K562 (cell line): ENCODE results near the gene ADGRB3. TPM values are rescaled to one million over a fixed set of nuclear protein-coding genes. Genes with fewer than 3 reads are reported as not detected.

ENCODE experiments used
- ATAC-seq: fragments of 200-7000 bp; cut with Tn5 transposase; 3 replicates; pipeline ENCODE4 v1.9.1; 2020; ENCODE audit warnings: moderate library complexity
- BruUV-seq: library from RNA; stranded (reverse); fragments of 400-500 nt; replicated peaks from 2 replicates; lab custom pipeline; 2021; lab: Mats Ljungman, UMichigan
- CTCF ChIA-PET: fragments of 300-600 bp; formaldehyde crosslinking; extraction: SDS; loops from one replicate; lab custom pipeline; 2021; ENCODE audit warnings: low intra/inter-chr PET ratio; lab: Yijun Ruan, JAX
- POLR2A ChIA-PET: fragments of 300-600, 350-650 bp; sonication (Branson Sonifier 250); formaldehyde crosslinking; extraction: SDS; loops from one replicate; lab custom pipeline; 2021; ENCODE audit warnings: antibody characterized with exemption, inconsistent platforms; lab: Yijun Ruan, JAX
- DNase-seq, 4 experiments: peaks; one replicate each; pipeline versions ENCODE4 v3.0.0 to v3.0.0-alpha.2; 2011 to 2018; ENCODE audit warnings: low spot score in 3 of 4, mixed read lengths in 3 of 4; ENCODE audit errors: extremely low read depth in 1 of 4
- FAIRE-seq: peaks from 2 replicates; lab custom pipeline; 2011; peaks lifted over from hg19 to GRCh38; lab: Jason Lieb, UNC
- H2AFZ ChIP-seq: 2 replicates; pipeline ENCODE4 v1.6.0; 2011; ENCODE audit warnings: low read depth, low read length, control low read depth, inconsistent platforms
- H3K27ac ChIP-seq: fragments of 200-600 bp; 3 replicates; pipeline ENCODE4 v1.8.0; 2011; ENCODE audit warnings: low read depth, mild to moderate bottlenecking, control low read depth, inconsistent platforms, low read length, moderate library complexity, mixed read lengths; ENCODE audit errors: extremely low read depth
- H3K27me3 ChIP-seq, 2 experiments: fragments of 300-600 bp in 1 of 2; 2 replicates in 1 of 2; 3 replicates in 1 of 2; pipeline versions ENCODE4 v1.6.0 to v1.8.0; 2011; ENCODE audit warnings: inconsistent platforms in 2 of 2, low read length in 2 of 2, mild to moderate bottlenecking in 1 of 2, mixed read lengths in 1 of 2, moderate library complexity in 1 of 2; ENCODE audit not compliant: control insufficient read depth in 2 of 2, insufficient read depth in 2 of 2
- H3K36me3 ChIP-seq: fragments of 300-600 bp; 3 replicates; pipeline ENCODE4 v1.8.0; 2011; ENCODE audit warnings: mild to moderate bottlenecking, low read length, inconsistent platforms; ENCODE audit not compliant: control insufficient read depth, insufficient read depth
- H3K4me1 ChIP-seq, 2 experiments: fragments of 200-600 bp in 1 of 2; replicated peaks in 1 of 2; 2 replicates in 1 of 2; 3 replicates in 1 of 2; pipeline versions ENCODE4 v1.5.1 to v1.8.0; 2011; ENCODE audit warnings: inconsistent platforms in 2 of 2, low read length in 2 of 2, mild to moderate bottlenecking in 1 of 2, mixed read lengths in 1 of 2, moderate library complexity in 1 of 2; ENCODE audit not compliant: control insufficient read depth in 2 of 2, insufficient read depth in 2 of 2
- H3K4me2 ChIP-seq: 2 replicates; pipeline ENCODE4 v1.6.1; 2011; ENCODE audit warnings: low read length, control low read depth, inconsistent platforms, mixed read lengths; ENCODE audit not compliant: insufficient read depth
- H3K4me3 ChIP-seq: fragments of 200-600 bp; sonication (generic), shearing (Covaris generic); 2 replicates; pipeline ENCODE4 v1.5.1; 2016; ENCODE audit warnings: control low read depth, inconsistent platforms
- H3K79me2 ChIP-seq: fragments of 200-600 bp; 3 replicates; pipeline ENCODE4 v1.8.0; 2011; ENCODE audit warnings: low read length, inconsistent platforms; ENCODE audit not compliant: control insufficient read depth, insufficient read depth
- H3K9ac ChIP-seq, 2 experiments: 2 replicates each; pipeline versions ENCODE4 v1.6.0 to v1.6.1; 2011; ENCODE audit warnings: low read depth in 2 of 2, low read length in 2 of 2, control low read depth in 1 of 2, inconsistent platforms in 1 of 2, mild to moderate bottlenecking in 1 of 2, mixed read lengths in 1 of 2; ENCODE audit not compliant: insufficient read depth in 1 of 2
- H3K9me1 ChIP-seq: one replicate; pipeline ENCODE4 v1.6.0; 2011; ENCODE audit warnings: inconsistent platforms, mild to moderate bottlenecking, low read length, moderate library complexity; ENCODE audit not compliant: control insufficient read depth, insufficient read depth
- H3K9me3 ChIP-seq: replicated peaks from 2 replicates; pipeline ENCODE4 v1.5.1; 2011; ENCODE audit warnings: low read depth, low read length, inconsistent platforms; ENCODE audit not compliant: control insufficient read depth, insufficient read depth
- H4K20me1 ChIP-seq: replicated peaks from 2 replicates; pipeline ENCODE4 v1.6.1; 2011; ENCODE audit warnings: low read length, inconsistent platforms, mixed read lengths; ENCODE audit not compliant: control insufficient read depth, insufficient read depth
- E2F6 ChIP-seq, 2 experiments: IDR thresholded peaks; 2 replicates each; pipeline ENCODE4 v1.6.1; 2011; ENCODE audit warnings: borderline replicate concordance in 1 of 2, control low read depth in 1 of 2, low read depth in 1 of 2, low read length in 1 of 2, mild to moderate bottlenecking in 1 of 2, mixed read lengths in 1 of 2, moderate library complexity in 1 of 2; ENCODE audit not compliant: insufficient read depth in 1 of 2, insufficient read length in 1 of 2, poor library complexity in 1 of 2, severe bottlenecking in 1 of 2; ENCODE audit errors: extremely low read depth in 1 of 2
- FOXJ2 ChIP-seq: fragments of 200-800 bp; sonication (Bioruptor generic); IDR thresholded peaks from 2 replicates; pipeline ENCODE4 v1.6.1; 2016; ENCODE audit warnings: missing genetic modification characterization, missing compliant biosample characterization
- HMBOX1 ChIP-seq: sonication (generic); IDR thresholded peaks from 2 replicates; pipeline ENCODE4 v1.6.1; 2016
- PHF20 ChIP-seq: fragments of 450-650 bp; IDR thresholded peaks from 2 replicates; pipeline ENCODE4 v1.6.1; 2018; ENCODE audit not compliant: partially characterized antibody
- RBM22 ChIP-seq: fragments of 200-400 bp; formaldehyde crosslinking; IDR thresholded peaks from 2 replicates; pipeline ENCODE4 v1.6.1; 2018; ENCODE audit warnings: low read length, low read depth; ENCODE audit not compliant: poor library complexity, severe bottlenecking
- SMARCA4 ChIP-seq: fragments of 450-650 bp; IDR thresholded peaks from 2 replicates; pipeline ENCODE4 v1.6.1; 2016
- SNIP1 ChIP-seq: fragments of 450-650 bp; IDR thresholded peaks from 2 replicates; pipeline ENCODE4 v1.7.1; 2017; ENCODE audit warnings: low read depth, mild to moderate bottlenecking
- TBL1XR1 ChIP-seq, 2 experiments: IDR thresholded peaks; 2 replicates each; pipeline ENCODE4 v1.6.1; 2012; ENCODE audit warnings: improper control_type of control experiment in 2 of 2, low read length in 2 of 2, mild to moderate bottlenecking in 1 of 2
- ZBED1 ChIP-seq: IDR thresholded peaks from 2 replicates; pipeline ENCODE4 v1.6.1; 2014
- ZNF830 ChIP-seq: fragments of 250-450 bp; sonication (Bioruptor Pico); IDR thresholded peaks from 2 replicates; pipeline ENCODE4 v1.5.0; 2021; ENCODE audit warnings: mild to moderate bottlenecking
- in situ Hi-C: fragments of 300-500 bp; cut with MboI; formaldehyde crosslinking; loops from 4 replicates; pipeline ENCODE4 v1.15.0; 2018; ENCODE audit warnings: inconsistent platforms, mixed read lengths
- intact Hi-C: fragments of 100-400 bp; cut with micrococcal nuclease; formaldehyde crosslinking; loops from 2 replicates; pipeline ENCODE4 v1.14.2; 2022
- polyA plus RNA-seq, 8 experiments: library from polyadenylated mRNA; depleted of rRNA in 4 of 8; stranded (reverse) in 5 of 8; unstranded in 3 of 8; fragments of >200 nt; fragmentation: Nextera tagmentation in 2 of 8; fragmentation: Illumina TruSeq in 1 of 8; extraction: Ambion mirVana in 2 of 8; extraction: Trizol in 1 of 8; gene quantifications; 2 replicates each; pipeline versions ENCODE4 v1.2.1 to v1.2.3, GENCODE V29; 2011 to 2014; ENCODE audit warnings: inconsistent platforms in 1 of 8, missing spikeins in 1 of 8
- total RNA-seq, 7 experiments: library from RNA; depleted of rRNA in 6 of 7; stranded (reverse); fragments of >200 nt in 6 of 7; fragmentation: Illumina TruSeq in 2 of 7; extraction: Trizol in 2 of 7; gene quantifications; 2 replicates each; pipeline versions ENCODE4 v1.2.1 to v1.2.3, GENCODE V29; 2011 to 2021; ENCODE audit warnings: low replicate concordance in 1 of 7

ADGRB3 gene
- total and polyA plus RNA-seq, 9 of the 15 experiments (the other 6 are each of a cell fraction or from before 2014, with no cell fraction given) = 0.90 to 7.8 (median 2.4) TPM

- Histone ChIP-seq H3K9me3 (no peaks in the 10 kb centered on the region), H3K27me3 (no peaks in the 10 kb centered on the region), H3K79me2 (peaks cover 13% of the 10 kb centered on the region; the same call in 2 of the 3 replicates), H3K36me3 (no peaks in the 10 kb centered on the region; the same call in 2 of the 3 replicates), H3K9me1 (no peaks in the 10 kb centered on the region), H4K20me1 (no peaks in the 10 kb centered on the region), H3K4me1 (peaks cover 2 to 30% of the 10 kb centered on the region in 2 experiments; a peak in 4 of 5 replicates), H3K4me3 (no peak overlapping the region), H3K9ac (no peak overlapping the region), H3K27ac (peak overlapping the region; percentile 44; the same call in 1 of the 3 replicates), H3K4me2 (no peak overlapping the region)
- FAIRE-seq = no peak
- no TSS peak for BruUV-seq
- DNase-seq = no peak
- in situ Hi-C loops (no loop called here), intact Hi-C loops (no loop called here)
- ChIA-PET CTCF (no interaction called here), POLR2A (interaction anchor here (0.7 kb wide), 1 partner anchor 26 kb away, joined by 3 read pairs; no protein-coding TSS in a partner anchor)
- TF ChIP-seq HMBOX1 (no peak), SMARCA4 (no peak), PHF20 (no peak), TBL1XR1 (IDR thresholded peaks at IDR 0.05; ENCODE audit: low read length in 2 of 2) (no peak), RBM22 (no peak), E2F6 (IDR thresholded peaks at IDR 0.05; ENCODE audit: borderline replicate concordance in 1 of 2, extremely low read depth in 1 of 2, insufficient read depth in 1 of 2, insufficient read length in 1 of 2, low read depth in 1 of 2, low read length in 1 of 2, poor library complexity in 1 of 2, severe bottlenecking in 1 of 2) (no peak), ZBED1 (no peak), FOXJ2 (tag) (no peak), SNIP1 (no peak), ZNF830 (CRISPR knock-in tag) (no peak)
- TF ChIP-seq, all 486 proteins: peak for 0
- ATAC-seq = peak; percentile 18
- no peak overlapping the region for H2AFZ ChIP-seq
These were observed 100.8 kb downstream of the ADGRB3 start for GRCh38 chr6:68735866-68736265.
